Measurements from ENCODE around the gene DDC. TPM values are rescaled to one million over a fixed set of nuclear protein-coding genes. Genes with fewer than 3 reads are reported as not detected.

DDC gene
- total and polyA plus RNA-seq, 2 donors from 2014 or later, result 7.8 to 257 TPM

DNA sequence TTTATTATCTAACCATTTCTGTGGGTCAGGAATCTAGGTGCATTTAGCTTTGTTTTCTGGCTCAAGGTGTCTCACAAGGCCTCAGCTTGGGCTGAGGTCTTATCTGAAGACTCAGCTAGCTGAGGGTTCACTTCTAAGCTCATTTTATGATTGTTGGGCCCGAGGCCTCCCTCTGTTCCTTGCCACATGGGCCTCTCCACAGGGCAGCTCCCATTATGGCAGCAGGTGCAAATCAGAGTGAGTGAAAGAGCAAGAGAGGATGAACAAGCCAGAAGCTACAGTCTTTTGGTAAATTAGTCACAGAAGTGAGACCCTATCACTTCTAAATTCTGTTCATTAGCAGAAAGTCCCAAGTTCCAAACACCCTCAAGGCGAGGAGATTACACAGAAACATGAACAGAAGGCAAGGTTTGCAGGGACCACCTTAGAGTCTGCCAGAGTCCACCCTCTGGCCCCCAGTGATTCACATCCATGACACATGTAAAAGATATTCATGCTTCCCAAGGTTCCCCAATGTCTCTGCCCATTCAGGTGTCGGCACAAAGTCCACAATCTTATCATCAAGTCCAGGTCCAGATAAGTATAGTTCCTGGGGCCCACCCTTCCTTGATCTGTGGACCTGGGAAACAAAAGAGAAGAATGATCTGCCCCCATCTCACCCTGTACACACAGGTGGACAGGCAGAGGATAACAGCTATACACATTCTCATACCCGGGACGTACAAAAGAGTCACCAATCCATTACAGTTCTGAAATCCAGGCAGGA is 138.7 kb downstream of the DDC start:
- DNase-seq (no peak), FAIRE-seq (no peak)
- no peak overlapping the region for H3K27ac ChIP-seq (ENCODE audit: low read depth in 2 of 2, low read length in 2 of 2)
- H3K27me3 ChIP-seq (ENCODE audit: control insufficient read depth, insufficient read depth, low read length), result no peaks in the 10 kb centered on the region
- TF ChIP-seq, protein P1, sequence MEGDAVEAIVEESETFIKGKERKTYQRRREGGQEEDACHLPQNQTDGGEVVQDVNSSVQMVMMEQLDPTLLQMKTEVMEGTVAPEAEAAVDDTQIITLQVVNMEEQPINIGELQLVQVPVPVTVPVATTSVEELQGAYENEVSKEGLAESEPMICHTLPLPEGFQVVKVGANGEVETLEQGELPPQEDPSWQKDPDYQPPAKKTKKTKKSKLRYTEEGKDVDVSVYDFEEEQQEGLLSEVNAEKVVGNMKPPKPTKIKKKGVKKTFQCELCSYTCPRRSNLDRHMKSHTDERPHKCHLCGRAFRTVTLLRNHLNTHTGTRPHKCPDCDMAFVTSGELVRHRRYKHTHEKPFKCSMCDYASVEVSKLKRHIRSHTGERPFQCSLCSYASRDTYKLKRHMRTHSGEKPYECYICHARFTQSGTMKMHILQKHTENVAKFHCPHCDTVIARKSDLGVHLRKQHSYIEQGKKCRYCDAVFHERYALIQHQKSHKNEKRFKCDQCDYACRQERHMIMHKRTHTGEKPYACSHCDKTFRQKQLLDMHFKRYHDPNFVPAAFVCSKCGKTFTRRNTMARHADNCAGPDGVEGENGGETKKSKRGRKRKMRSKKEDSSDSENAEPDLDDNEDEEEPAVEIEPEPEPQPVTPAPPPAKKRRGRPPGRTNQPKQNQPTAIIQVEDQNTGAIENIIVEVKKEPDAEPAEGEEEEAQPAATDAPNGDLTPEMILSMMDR (IDR thresholded peaks at IDR 0.05; ENCODE audit: borderline replicate concordance, extremely low read depth, insufficient read depth), result no peak
- intact Hi-C loops (cut with DNase I), result no loop called here
- no peak overlapping the region for H3K4me3 ChIP-seq (ENCODE audit: low read length in 3 of 3)
- no peak overlapping the region for H3K9ac ChIP-seq (ENCODE audit: low read length in 3 of 3)
- no peaks in the 10 kb centered on the region for H3K36me3 ChIP-seq (ENCODE audit: control insufficient read depth in 2 of 3, insufficient read depth in 3 of 3, low read length in 3 of 3)
- H3K9me3 ChIP-seq (ENCODE audit: control insufficient read depth in 2 of 3, insufficient read depth in 1 of 3, low read length in 3 of 3), result no peaks in the 10 kb centered on the region
- H3K4me1 ChIP-seq (ENCODE audit: control insufficient read depth in 2 of 3, insufficient read depth in 2 of 3, low read depth in 1 of 3, low read length in 3 of 3), result no peaks in the 10 kb centered on the region

DNA sequence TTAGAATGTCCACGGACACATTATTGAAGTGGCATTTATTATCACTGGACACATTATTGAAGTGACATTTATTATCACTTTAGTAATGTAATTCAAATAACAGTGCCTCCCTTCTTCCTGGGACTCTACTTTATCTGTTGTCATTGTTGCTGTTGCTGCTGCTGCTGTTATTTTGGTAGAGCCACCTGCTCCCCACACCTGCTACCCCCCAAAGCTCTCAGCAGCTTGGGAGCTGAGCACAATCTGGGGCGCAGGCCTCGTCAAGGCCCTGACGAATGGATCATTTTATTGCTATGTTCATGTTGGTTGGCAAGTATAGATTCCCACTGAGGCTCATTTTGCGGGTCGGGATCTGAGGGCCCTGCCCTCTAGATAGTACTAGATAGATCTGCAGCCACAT is 139.9 kb downstream of the DDC start:
- Histone ChIP-seq H3K9ac (ENCODE audit: low read length in 3 of 3) (no peak overlapping the region), H3K27ac (ENCODE audit: low read depth in 2 of 2, low read length in 2 of 2) (no peak overlapping the region), H3K4me3 (ENCODE audit: low read length in 3 of 3) (no peak overlapping the region), H3K36me3 (ENCODE audit: control insufficient read depth in 2 of 3, insufficient read depth in 3 of 3, low read length in 3 of 3) (no peaks in the 10 kb centered on the region), H3K9me3 (ENCODE audit: control insufficient read depth in 2 of 3, insufficient read depth in 1 of 3, low read length in 3 of 3) (no peaks in the 10 kb centered on the region), H3K4me1 (ENCODE audit: control insufficient read depth in 2 of 3, insufficient read depth in 2 of 3, low read depth in 1 of 3, low read length in 3 of 3) (no peaks in the 10 kb centered on the region), H3K27me3 (ENCODE audit: control insufficient read depth, insufficient read depth, low read length) (no peaks in the 10 kb centered on the region)
- no peak for FAIRE-seq
- intact Hi-C loops (cut with DNase I), result no loop called here
- no peak for DNase-seq
- TF ChIP-seq, protein P1 (IDR thresholded peaks at IDR 0.05; ENCODE audit: borderline replicate concordance, extremely low read depth, insufficient read depth), result no peak

DNA sequence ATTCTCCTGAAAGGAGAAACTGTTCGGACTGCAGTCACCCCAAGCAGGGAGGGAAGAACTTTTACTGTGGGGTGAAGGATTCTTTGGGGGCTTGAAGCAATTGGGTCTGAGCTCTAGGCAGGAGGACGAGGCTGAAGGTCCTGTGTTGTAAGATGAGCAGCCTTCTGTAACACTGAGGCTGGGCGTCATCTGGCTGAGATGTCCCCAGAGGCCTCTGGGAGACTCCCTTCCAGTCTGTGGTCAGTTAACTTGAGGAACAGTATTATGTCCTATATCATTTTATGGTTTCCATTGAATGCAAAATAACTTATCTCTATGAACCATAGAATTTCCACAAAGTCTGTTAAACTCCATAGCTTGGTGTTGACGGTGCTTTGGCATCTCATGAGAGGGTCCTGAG is 141.3 kb downstream of the DDC start:
- Histone ChIP-seq H3K36me3 (ENCODE audit: control insufficient read depth in 2 of 3, insufficient read depth in 3 of 3, low read length in 3 of 3) (no peaks in the 10 kb centered on the region), H3K9ac (ENCODE audit: low read length in 3 of 3) (no peak overlapping the region), H3K4me1 (ENCODE audit: control insufficient read depth in 2 of 3, insufficient read depth in 2 of 3, low read depth in 1 of 3, low read length in 3 of 3) (no peaks in the 10 kb centered on the region), H3K27ac (ENCODE audit: low read depth in 2 of 2, low read length in 2 of 2) (no peak overlapping the region), H3K9me3 (ENCODE audit: control insufficient read depth in 2 of 3, insufficient read depth in 1 of 3, low read length in 3 of 3) (no peaks in the 10 kb centered on the region), H3K27me3 (ENCODE audit: control insufficient read depth, insufficient read depth, low read length) (no peaks in the 10 kb centered on the region), H3K4me3 (ENCODE audit: low read length in 3 of 3) (no peak overlapping the region)
- no peak for DNase-seq
- TF ChIP-seq, protein P1 (IDR thresholded peaks at IDR 0.05; ENCODE audit: borderline replicate concordance, extremely low read depth, insufficient read depth), result no peak
- intact Hi-C loops (cut with DNase I), result no loop called here
- no peak for FAIRE-seq

All from kidney (tissue), 14 donors.